Measurements from ENCODE around the gene PCP2.
"Not testable (repeated sequence)": the region's sequence is repeated elsewhere in the genome, so short reads cannot be mapped to it uniquely, and the experiment has no call there.

Gene PCP2

DNA sequence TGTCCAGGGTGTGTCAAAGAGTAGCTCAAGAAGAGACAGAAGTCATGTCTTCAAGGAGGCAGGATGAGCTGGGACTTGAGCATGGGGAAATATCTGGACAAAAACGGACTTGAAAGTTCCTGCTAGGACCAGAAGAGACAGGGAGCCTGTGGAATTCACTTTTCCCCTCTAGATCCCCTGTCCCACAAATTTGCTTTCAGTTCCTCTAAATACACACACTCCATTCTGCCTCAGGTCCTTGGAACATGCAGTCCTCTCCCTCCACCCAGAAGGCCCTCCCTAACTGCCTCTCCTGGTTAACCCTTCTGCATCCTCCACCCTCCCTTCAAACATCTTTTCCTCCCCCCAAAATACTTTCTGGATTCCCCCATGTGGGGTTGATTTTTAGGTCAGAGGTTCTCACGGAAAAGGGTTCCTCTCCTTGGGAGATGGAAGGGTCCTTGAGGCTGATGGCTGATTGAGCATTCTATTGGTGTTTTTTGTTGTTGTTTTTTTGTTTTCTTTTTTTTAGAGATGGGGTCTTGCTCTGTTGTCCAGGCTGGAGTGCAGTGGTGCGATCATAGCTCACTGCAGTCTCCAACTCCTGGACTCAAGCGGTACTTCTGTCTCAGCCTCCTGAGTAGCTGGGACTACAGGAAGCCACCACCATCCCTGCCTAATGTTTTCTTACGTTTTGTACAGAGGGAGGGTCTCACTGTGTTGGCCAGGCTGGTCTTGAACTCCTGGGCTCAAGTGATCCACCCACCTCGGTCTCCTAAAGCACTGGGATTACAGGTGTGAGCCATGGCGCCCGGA is 28.4 kb upstream of the PCP2 start:
- no peak for DNase-seq (ENCODE audit: low read depth)

DNA sequence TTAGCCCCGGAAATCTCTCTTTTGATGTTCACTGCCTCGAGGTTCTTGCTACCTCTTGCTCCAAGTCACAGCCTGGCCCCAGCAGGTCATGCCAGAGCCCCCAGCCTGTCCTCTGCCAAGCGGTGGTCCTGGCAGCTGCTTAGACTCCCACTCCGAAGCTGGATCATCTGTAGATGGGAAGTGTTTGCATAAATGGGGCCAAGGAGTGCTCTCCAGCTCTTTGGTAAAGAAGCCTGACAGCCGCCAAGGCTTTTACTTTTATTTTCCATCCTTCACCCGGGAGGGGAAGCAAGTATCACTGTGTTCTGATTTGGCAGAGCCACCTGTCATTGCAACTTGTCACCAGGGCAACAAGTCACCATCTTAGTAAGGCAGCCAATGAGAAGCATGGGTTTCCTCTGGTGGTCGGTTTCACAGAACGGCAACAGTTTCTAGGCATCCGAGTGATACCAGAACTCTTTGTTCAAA is 24.7 kb upstream of the PCP2 start:
- DNase-seq (ENCODE audit: low read depth), result no peak

DNA sequence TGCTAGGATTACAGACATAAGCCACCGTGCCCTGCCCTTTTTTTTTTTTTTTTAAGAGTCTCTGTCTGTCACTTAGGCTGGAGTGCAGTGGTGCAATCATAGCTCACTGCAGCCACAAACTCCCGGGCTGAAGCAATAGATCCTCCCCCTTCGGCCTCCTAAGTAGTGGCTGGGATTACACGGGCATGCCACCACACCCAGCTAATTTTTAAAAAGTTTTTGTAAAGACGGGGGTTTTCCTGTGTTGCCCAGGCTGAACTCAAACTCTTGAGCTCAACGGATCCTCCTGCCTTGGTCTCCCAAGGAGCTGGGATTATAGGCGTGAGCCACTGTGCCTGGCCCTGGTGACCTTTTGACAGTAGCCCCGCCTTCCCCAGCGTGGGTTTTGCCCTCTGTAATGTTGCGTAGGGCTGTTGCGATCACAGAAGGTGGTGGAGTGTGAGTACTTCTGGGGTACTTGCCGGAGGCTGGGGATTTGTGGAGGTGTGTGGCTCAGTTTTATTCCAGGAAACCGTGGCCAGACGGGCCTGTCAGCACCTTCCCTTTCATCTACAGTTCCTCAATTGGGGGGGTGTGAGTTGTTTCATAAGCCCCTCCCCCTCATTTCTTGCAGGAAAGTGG is 23.7 kb upstream of the PCP2 start:
- no peak for DNase-seq (ENCODE audit: low read depth)

DNA sequence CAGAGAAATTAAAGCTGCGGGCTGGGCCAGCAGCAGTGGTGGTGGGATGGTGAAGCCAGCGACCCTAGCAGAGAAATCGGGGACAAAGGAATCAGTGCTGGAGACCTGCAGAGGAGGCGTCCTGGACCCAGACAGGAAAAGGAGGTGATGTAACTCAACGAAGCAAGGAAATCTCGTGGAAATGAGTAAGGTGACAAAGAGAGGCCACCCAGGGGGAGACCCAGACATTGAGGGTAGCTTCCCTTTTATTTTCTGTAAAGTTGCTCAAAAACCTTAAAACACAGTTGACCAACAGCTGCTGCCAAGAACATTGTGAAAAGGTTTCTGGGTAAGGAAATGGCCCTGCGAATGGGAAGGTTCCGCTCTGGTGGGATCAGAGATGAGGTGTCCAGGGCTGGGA is 22.1 kb upstream of the PCP2 start:
- DNase-seq (ENCODE audit: low read depth), result no peak

DNA sequence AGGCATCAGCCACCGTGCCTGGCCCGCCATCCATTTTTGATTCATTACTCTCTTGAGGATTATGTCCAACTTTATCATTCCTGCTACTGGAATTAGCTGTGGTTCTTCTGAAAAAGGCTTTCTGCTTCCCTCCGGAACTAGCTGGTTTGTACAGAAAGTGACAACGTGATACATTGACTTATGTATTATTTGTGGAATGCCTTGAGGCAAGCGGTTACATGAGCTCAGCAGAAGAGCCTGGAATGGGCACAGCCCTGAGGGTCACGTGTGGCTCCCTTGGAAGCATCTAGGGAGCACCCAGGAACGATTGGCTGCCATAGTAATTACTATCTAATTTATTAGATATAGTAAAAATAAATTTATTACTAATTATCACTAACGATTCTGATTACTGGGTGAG is 20.9 kb upstream of the PCP2 start:
- DNase-seq (ENCODE audit: low read depth), result no peak

DNA sequence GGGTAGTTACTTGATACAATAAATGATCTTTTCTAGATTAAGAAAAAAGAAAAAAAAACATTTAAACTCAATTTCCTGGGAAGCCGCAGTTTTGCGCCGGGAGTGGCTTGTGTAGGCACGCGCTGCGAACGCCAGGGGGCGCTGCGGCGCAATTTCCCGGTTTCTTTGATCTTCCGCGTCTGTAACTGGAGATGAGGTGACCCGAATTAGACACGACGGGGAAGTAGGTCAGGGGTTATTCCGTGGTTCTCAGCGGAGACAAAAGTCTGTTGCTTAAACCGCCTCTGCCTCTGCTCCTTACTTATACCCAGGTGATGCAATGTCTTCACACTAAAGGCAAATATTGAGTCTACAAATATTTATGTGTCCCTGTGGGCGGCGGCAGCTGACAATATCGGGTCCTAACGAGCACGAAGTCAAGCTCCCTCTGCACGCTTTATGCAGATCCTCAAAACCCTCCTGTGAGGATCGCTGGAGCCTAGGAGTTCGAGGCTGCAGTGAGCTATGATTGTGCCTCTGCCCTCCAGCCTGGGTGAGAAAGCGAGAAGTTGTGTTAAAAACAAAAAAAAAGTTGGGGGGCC is 18.6 kb upstream of the PCP2 start:
- DNase-seq (ENCODE audit: low read depth), result peak; percentile 72

DNA sequence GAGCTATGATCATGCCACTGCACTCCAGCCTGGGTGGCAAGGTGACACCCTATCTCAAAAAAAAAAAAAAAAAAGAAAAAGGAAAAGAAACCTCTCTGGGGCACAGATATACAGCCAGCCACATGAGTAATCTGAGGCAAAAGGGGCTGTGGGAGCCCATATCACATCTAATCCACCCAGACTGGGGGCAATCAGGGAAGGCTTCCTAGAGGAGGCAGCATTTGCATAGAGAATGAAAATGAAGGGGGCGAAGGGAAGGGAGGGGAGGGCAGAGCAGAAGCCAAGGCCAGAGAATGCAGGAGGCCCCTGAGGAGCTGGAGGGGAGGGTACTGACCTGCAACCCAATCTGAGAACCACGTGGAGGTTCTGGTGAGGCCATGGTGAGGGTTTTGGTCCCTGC is 16.6 kb upstream of the PCP2 start:
- DNase-seq (ENCODE audit: low read depth), result no peak

DNA sequence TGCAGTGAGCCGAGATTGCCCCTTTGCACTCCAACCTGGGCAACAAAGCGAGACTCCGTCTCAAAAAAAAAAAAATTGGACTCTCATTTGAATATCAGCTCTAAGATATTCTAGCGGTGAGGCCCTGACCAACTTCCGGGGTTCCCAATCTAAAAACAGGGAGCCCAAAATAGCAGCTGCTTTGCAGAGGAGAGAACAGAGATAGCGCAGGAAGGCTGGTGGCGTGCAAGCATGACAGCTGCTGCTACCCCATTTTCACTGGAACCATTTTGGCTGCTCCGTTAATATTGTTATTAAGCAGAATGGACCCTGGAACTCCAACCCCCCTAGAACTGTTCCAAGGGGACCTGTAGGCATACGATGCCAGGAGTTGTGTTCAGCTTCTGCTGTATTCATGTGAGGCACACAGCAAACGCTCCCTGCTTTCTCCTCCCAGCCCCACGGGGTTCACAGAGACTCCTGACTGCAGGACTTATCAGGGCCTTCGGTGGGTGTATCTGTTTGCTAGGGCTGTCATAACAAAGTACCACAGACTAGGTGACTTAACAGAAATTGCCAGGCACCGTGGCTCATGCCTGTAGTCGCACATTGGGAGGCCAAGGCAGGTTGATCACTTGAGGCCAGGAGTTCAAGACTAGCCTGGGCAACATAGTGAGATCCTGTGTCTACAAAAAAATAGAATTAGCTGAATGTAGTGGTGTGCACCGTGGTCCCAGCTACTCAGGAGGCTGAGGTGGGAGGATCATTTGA is 14.9 kb upstream of the PCP2 start:
- DNase-seq (ENCODE audit: low read depth), result no peak

DNA sequence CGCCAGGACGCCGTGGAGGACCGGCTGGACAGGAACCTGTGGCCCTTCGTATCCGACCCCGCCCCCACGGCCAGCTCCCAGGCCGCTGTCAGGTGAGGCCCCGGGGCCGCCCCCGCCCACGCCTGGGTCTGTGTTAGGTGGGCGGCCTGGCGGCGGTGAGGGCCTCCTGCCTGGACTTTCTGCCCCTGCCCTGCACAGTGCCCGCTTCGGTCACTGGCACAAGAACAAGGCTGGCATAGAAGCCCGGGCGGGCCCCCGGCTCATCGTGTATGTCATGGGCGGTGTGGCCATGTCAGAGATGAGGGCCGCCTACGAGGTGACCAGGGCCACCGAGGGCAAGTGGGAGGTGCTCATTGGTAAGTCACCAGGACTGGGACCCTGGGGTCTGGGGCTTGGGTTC is 13.6 kb upstream of the PCP2 start:
- no peak for DNase-seq (ENCODE audit: low read depth)

DNA sequence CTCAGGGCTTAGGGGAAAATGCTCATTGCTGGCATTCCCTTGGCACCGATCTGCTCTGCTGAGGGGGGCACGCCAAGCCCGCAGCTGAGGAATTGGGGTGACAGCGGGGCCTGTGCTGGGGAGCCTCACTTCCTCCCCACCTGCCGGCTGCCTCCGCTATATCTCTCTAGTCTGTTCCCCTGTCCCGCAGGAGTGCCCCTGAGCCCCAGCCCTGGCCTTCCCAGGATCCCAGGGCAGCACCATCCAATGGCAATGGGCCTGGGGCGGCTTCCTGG is 12.8 kb upstream of the PCP2 start:
- DNase-seq (ENCODE audit: low read depth), result no peak

DNA sequence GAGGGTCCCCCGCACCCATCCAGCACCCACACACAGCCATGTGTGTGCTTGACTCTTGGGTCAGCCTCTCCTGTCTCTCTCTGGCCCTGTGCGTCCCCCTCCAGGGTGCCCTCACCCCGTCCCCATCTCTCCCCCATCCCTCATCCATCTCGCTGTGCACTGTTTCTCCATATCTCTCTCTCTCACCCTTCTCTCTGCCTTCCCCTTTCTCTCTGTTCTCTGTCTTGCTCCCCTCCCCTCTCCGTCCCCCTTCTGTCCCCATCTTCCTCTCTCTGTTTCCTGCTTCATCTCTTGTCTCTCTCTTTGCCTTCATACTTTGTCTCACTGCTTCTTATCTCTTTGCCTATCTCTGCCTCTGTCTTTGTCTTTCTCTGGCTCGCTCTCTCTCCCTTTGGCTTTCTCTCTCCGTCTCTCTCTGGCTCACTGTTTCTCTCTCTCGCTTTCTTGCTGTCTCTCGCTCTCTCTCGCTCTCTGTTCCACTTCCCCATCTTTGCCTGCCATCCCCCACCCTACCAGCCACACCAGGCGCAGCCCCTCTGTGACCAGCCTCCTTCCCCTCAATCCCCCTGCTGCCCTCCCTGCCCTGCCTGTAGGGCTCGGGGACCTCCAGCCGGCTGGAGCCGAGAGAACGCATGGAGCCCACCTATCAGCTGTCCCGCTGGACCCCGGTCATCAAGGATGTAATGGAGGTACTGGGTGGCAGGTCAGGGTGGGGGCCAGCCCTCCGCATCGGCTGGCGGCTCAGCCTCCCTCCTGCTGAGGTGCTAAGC is 12.3 kb upstream of the PCP2 start:
- DNase-seq (ENCODE audit: low read depth), result no peak

DNA sequence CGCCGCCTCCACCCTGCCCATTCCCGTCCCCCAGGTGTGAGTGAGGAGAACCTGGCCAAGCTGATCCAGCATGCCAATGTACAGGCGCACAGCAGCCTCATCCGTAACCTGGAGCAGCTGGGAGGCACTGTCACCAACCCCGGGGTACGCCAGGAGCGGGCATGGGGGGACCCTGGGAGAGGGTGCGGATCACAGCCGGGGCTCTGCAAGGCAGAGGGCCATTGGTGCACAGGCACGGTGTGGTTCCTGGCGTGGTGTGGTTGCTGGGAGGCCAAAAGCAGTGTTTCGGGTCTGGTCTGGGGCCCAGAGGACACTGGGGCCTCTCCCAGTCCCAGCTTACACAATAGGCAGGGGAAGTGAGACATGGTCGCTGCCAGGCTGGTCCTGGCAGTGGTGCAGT is 11.6 kb upstream of the PCP2 start:
- no peak for DNase-seq (ENCODE audit: low read depth)

DNA sequence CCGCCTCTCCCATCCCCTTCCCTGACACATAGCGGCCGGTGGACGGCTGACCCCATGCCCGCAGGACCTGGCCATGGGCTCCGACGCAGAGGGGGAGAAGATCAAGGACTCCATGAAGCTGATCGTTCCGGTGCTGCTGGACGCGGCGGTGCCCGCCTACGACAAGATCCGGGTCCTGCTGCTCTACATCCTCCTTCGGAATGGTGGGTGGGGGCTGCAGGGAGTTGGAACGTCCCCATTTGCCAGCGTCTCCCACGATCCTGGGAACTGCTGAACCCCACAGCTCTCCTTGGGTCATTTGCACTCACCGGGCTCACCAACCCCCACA is 11.0 kb upstream of the PCP2 start:
- DNase-seq (ENCODE audit: low read depth), result no peak

DNA sequence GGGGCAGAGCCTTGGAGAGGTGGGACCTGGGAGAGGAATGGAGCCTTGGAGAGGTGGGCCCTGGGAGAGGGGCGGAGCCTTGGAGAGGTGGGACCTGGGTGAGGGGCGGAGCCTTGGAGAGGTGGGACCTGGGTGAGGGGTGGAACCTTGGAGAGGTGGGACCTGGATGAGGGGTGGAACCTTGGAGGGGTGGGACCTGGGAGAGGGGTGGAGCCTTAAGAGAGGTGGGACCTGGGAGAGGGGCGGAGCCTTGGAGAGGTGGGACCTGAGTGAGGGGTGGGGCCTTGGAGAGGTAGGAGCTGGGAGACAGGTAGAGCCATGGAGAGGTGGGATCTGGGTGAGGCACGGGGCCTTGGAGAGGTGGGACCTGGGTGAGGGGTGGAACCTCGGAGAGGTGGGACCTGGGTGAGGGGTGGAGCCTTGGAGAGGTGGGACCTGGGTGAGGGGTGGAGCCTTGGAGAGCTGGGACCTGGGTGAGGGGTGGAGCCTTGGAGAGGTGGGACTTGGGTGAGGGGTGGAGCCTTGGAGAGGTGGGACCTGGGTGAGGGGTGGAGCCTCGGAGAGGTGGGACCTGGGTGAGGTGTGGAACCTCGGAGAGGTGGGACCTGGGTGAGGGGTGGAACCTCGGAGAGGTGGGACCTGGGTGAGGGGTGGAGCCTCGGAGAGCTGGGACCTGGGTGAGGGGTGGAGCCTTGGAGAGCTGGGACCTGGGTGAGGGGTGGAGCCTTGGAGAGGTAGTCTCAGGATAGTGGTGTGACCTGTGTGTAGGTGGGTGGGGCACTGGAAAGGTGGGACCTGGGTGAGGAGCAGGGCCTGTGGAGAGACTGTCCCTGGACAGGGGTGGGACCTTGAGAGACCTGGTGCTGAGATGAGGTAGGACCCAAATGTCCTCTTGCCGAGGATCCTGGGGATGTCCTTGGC is 10.4 kb upstream of the PCP2 start:
- not testable (repeated sequence) for DNase-seq (ENCODE audit: low read depth)

DNA sequence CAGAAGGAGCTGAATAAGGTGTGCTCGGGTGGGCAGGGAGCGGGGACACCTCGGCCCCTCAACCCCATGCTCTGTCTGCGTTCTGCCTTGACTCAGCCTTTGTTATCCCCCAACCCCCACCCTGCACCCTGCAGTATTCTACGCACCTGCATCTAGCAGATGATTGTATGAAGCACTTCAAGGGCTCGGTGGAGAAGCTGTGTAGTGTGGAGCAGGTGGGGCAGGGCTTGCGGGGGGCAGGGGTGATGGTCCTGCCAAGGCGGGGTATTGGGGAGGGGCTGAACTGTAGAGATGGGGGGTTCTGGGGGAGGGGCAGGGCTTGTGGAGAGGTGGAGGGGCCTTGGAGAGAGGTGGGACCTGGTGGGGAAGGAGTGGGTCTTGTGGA is 9.5 kb upstream of the PCP2 start:
- DNase-seq (ENCODE audit: low read depth), result no peak

DNA sequence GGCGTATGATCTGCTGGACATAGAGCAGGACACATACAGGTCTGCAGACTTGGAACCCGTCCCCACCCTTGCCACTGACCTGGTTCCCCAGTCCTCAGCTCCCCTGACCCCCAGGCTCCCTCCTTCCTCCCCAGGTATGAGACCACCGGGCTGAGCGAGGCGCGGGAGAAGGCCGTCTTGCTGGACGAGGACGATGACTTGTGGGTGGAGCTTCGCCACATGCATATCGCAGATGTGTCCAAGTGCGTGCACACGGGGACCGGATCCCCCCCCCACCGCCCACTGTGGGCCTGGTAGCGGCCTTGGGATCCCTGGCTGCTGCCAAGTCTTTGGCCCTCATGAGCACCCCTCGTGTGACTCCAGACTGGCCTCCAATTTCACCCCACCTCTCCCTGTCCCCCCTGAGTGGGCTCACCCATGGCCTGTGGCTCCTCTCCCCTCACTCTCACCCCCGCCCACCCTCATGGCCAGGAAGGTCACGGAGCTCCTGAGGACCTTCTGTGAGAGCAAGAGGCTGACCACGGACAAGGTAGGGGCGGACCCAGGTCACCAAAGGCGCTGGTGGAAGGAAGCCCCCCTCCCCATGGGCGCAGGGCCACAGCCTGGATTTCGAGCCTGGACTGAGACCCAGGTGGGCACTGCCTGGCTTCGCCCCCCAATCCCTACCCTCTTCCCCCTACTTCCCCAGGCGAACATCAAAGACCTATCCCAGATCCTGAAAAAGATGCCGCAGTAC is 8.9 kb upstream of the PCP2 start:
- DNase-seq (ENCODE audit: low read depth), result no peak

DNA sequence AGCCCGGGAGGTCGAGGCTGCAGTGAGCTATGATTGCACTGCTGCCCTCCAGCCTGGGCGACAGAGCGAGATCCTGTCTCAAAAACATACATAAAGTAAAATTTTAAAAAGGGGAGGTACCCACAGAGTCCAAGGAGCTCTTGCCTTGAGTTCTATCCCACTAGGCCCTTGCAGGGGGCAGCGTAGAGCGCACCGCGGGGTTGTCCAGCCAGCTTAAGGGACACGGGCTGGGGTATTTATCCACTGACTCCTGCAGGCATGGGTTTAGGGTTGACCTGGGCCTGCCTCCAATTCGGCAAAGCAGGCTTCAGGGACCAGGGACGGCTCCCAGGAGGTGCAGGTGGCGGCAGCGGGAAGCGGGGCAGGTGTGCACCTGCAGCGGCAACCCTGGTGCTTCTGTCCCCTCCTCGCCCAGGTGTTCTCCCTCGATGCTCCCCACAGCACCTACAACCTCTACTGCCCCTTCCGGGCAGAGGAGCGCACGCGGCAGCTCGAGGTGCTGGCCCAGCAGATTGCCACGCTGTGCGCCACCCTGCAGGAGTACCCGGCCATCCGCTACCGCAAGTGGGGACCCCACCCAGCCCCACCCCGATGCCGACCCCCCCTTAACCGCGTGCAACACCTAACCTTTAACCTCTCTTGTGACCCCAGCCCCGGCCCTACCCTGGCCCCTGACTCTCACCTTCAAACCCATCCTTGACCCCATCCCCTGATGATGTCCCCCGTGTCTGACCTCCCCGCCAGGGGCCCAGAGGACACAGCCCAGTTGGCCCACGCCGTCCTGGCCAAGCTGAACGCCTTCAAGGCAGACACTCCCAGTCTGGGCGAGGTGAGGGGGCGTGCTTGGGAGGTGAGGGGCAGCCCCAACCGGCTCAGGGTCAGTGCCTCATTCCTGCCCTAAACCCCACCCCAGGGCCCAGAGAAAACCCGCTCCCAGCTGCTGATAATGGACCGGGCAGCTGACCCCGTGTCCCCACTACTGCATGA is 8.1 kb upstream of the PCP2 start:
- DNase-seq (ENCODE audit: low read depth), result no peak

DNA sequence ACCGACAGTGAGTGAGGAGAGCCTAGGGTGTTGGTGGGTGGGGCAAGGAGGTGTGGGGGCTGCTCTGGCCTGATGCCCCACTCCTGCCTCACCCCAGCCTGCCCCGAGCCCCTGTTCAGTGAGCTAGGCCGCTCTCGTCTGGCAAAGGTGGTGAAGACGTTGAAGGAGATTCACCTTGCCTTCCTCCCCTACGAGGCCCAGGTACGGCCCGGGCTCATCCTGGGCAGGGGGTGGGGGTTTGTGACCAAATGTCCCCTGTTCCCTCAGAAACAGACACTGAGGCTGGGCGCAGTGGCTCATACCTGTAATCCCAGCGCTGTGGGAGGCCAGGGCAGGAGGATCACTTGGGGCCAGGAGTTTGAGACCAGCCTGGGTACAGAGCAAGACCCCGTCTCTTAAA is 7.3 kb upstream of the PCP2 start:
- DNase-seq (ENCODE audit: low read depth), result no peak

DNA sequence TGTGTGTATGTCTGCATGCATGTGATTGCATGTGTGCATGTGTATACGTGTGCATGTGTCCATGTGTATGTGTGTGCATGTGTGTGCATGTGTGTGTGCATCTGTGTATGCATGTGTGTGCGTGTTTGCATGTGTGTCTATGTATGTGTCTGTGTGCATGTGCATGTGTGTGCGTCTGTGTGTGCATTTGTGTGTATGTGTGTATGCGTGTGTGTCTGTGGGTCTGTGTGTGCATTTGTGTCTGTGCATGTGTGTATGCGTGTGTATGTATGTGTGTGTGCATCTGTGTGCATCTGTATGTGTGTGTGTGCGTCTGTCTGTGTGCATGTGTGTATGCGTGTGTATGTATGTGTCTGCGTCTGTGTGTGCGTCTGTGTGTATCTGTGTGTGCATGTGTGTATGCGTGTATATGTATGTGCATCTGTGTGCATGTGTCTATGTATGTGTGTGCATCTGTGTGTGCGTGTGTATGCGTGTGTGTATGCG is 6.4 kb upstream of the PCP2 start:
- no peak for DNase-seq (ENCODE audit: low read depth)
